HepG2 (cell line): ENCODE measurements around the gene NAA25. TPM values are rescaled to one million over a fixed set of nuclear protein-coding genes. Genes with fewer than 3 reads are reported as not detected.

ENCODE experiments used
- ATAC-seq: fragments of 200-7000 bp; cut with Tn5 transposase; 3 replicates; pipeline ENCODE4 v1.9.1; 2020; ENCODE audit warnings: mild to moderate bottlenecking, moderate library complexity
- BruUV-seq: library from RNA; stranded (reverse); fragments of 400-500 nt; replicated peaks from 2 replicates; lab custom pipeline; 2021; lab: Mats Ljungman, UMichigan
- CTCF ChIA-PET: fragments of 300-600 bp; formaldehyde crosslinking; extraction: SDS; loops from one replicate; lab custom pipeline; 2021; ENCODE audit warnings: low total read pairs, inconsistent platforms, low intra/inter-chr PET ratio; lab: Yijun Ruan, JAX
- POLR2A ChIA-PET: fragments of 350-600 bp; sonication (Branson Sonifier 250); formaldehyde crosslinking; loops from one replicate; lab custom pipeline; 2020; ENCODE audit warnings: antibody characterized with exemption, inconsistent platforms; lab: Yijun Ruan, JAX
- DNase-seq: peaks from one replicate; pipeline ENCODE4 v3.0.0-alpha.2; 2015; ENCODE audit warnings: low spot score
- FAIRE-seq: peaks from 3 replicates; lab custom pipeline; 2011; peaks lifted over from hg19 to GRCh38; lab: Jason Lieb, UNC
- H2AFZ ChIP-seq: one replicate; pipeline ENCODE4 v1.6.1; 2011; ENCODE audit warnings: low read length, inconsistent platforms
- H3K27ac ChIP-seq: fragments of 300-600 bp; 3 replicates; pipeline ENCODE4 v1.8.0; 2011; ENCODE audit warnings: mixed run types, mild to moderate bottlenecking, mixed read lengths, low read length, inconsistent platforms; ENCODE audit not compliant: insufficient read depth; ENCODE audit errors: extremely low read length
- H3K27me3 ChIP-seq, 2 experiments: fragments of 200-600 bp in 1 of 2; 2 replicates in 1 of 2; 3 replicates in 1 of 2; pipeline versions ENCODE4 v1.6.0 to v1.8.0; 2011; ENCODE audit warnings: low read length in 2 of 2, mild to moderate bottlenecking in 2 of 2, moderate library complexity in 2 of 2, inconsistent platforms in 1 of 2; ENCODE audit not compliant: insufficient read depth in 2 of 2, control insufficient read depth in 1 of 2
- H3K36me3 ChIP-seq, 2 experiments: fragments of 200-600 bp in 1 of 2; replicated peaks in 1 of 2; 2 replicates in 1 of 2; 3 replicates in 1 of 2; pipeline versions ENCODE4 v1.5.1 to v1.8.0; 2011; ENCODE audit warnings: low read length in 2 of 2, inconsistent platforms in 1 of 2; ENCODE audit not compliant: insufficient read depth in 2 of 2, control insufficient read depth in 1 of 2
- H3K4me1 ChIP-seq: 2 replicates; pipeline ENCODE4 v1.5.1; 2012; ENCODE audit warnings: low read length, inconsistent platforms; ENCODE audit not compliant: insufficient read depth
- H3K4me2 ChIP-seq: 2 replicates; pipeline ENCODE4 v1.6.0; 2011; ENCODE audit warnings: low read depth, low read length, inconsistent platforms
- H3K4me3 ChIP-seq, 3 experiments: fragments of 200-600 bp in 1 of 3; sonication (generic), shearing (Covaris generic) in 1 of 3; replicated peaks in 1 of 3; 2 replicates each; pipeline ENCODE4 v1.5.1; 2011 to 2016; ENCODE audit warnings: low read length in 3 of 3, inconsistent platforms in 2 of 3, low read depth in 2 of 3, mild to moderate bottlenecking in 2 of 3, control low read depth in 1 of 3, mixed read lengths in 1 of 3; ENCODE audit not compliant: insufficient read depth in 1 of 3
- H3K79me2 ChIP-seq: one replicate; pipeline ENCODE4 v1.6.1; 2011; ENCODE audit warnings: low read length, inconsistent platforms; ENCODE audit not compliant: insufficient read depth
- H3K9ac ChIP-seq: 2 replicates; pipeline ENCODE4 v1.6.0; 2011; ENCODE audit warnings: mild to moderate bottlenecking, low read depth, low read length, inconsistent platforms; ENCODE audit not compliant: insufficient read depth
- H3K9me3 ChIP-seq: 2 replicates; pipeline ENCODE4 v1.5.1; 2012; ENCODE audit warnings: mild to moderate bottlenecking, low read length
- H4K20me1 ChIP-seq: 2 replicates; pipeline ENCODE4 v1.6.0; 2011; ENCODE audit warnings: inconsistent platforms, mild to moderate bottlenecking, low read length, moderate library complexity; ENCODE audit not compliant: insufficient read depth
- HES4 ChIP-seq: sonication (generic); formaldehyde crosslinking; IDR thresholded peaks from 2 replicates; pipeline ENCODE4 v1.9.0; 2021; ENCODE audit warnings: mild to moderate bottlenecking, missing genetic modification reagents, borderline replicate concordance
- HNRNPK ChIP-seq: fragments of 200-400 bp; formaldehyde crosslinking; IDR thresholded peaks from 2 replicates; pipeline ENCODE4 v1.6.1; 2018; ENCODE audit warnings: low read length, low read depth, moderate library complexity, mild to moderate bottlenecking; ENCODE audit not compliant: poor library complexity, severe bottlenecking
- KAT2B ChIP-seq: fragments of 150-350 bp; IDR thresholded peaks from 2 replicates; pipeline ENCODE4 v1.6.1; 2014; ENCODE audit warnings: low read depth, low read length, borderline replicate concordance
- MAFK ChIP-seq, 2 experiments: IDR thresholded peaks in 1 of 2; conservative IDR thresholded peaks in 1 of 2; 2 replicates each; pipeline ENCODE4 v1.6.1; 2011; ENCODE audit warnings: improper control_type of control experiment in 2 of 2, low read length in 2 of 2
- NFE2L2 ChIP-seq: fragments of 150-350 bp; IDR thresholded peaks from 2 replicates; pipeline ENCODE4 v1.6.1; 2014; ENCODE audit warnings: low read length
- TBX2 ChIP-seq: sonication (generic); formaldehyde crosslinking; IDR thresholded peaks from 2 replicates; pipeline ENCODE4 v1.5.0; 2020; ENCODE audit warnings: missing genetic modification reagents, mild to moderate bottlenecking, borderline replicate concordance
- TRIM24 ChIP-seq: sonication (generic); formaldehyde crosslinking; IDR thresholded peaks from 2 replicates; pipeline ENCODE4 v1.8.0; 2022; ENCODE audit warnings: mild to moderate bottlenecking, missing genetic modification reagents
- YY1 ChIP-seq: IDR thresholded peaks from 2 replicates; pipeline ENCODE4 v1.6.1; 2011; ENCODE audit warnings: low read length, low read depth, moderate library complexity, mild to moderate bottlenecking; ENCODE audit not compliant: insufficient read depth, insufficient replicate concordance
- ZKSCAN1 ChIP-seq: fragments of 150-350 bp; IDR thresholded peaks from 2 replicates; pipeline ENCODE4 v1.6.1; 2014; ENCODE audit warnings: low read length
- ZNF207 ChIP-seq: fragments of 450-650 bp; IDR thresholded peaks from 2 replicates; pipeline ENCODE4 v1.6.1; 2016; ENCODE audit warnings: antibody characterized with exemption, borderline replicate concordance
- ZNF510 ChIP-seq: sonication (generic); formaldehyde crosslinking; IDR thresholded peaks from 2 replicates; pipeline ENCODE4 v1.4.0; 2020; ENCODE audit warnings: low read depth, mild to moderate bottlenecking, missing genetic modification reagents
- ZNF615 ChIP-seq: sonication (generic); formaldehyde crosslinking; IDR thresholded peaks from 2 replicates; pipeline ENCODE4 v1.5.0; 2020; ENCODE audit warnings: mild to moderate bottlenecking, missing genetic modification reagents, borderline replicate concordance
- ZNF788 ChIP-seq: sonication (generic); formaldehyde crosslinking; IDR thresholded peaks from 2 replicates; pipeline ENCODE4 v1.5.0; 2020; ENCODE audit warnings: mild to moderate bottlenecking, missing genetic modification reagents, borderline replicate concordance
- ZNF878 ChIP-seq: sonication (generic); formaldehyde crosslinking; IDR thresholded peaks from 2 replicates; pipeline ENCODE4 v1.8.1; 2023; ENCODE audit warnings: mild to moderate bottlenecking, missing genetic modification reagents, moderate library complexity
- WGBS: methylation state at CpG from one replicate; pipeline ENCODE4 v1.1.6; 2017; ENCODE audit warnings: low lambda C conversion rate; 5-methylcytosine and 5-hydroxymethylcytosine counted together
- in situ Hi-C: cut with HindIII; loops from 2 replicates; pipeline ENCODE4 v1.10.0; 2017; ENCODE audit warnings: low pct_unique_long_range_greater_than_20kb; ENCODE audit not compliant: extremely low pct_ligation_motif_present
- intact Hi-C: fragments of 100-400 bp; cut with micrococcal nuclease; formaldehyde crosslinking; loops from one replicate; pipeline ENCODE4 v1.10.0; 2022; ENCODE audit not compliant: unreplicated experiment
- polyA plus RNA-seq, 8 experiments: library from polyadenylated mRNA; depleted of rRNA in 3 of 8; stranded (reverse) in 7 of 8; unstranded in 1 of 8; fragments of >200 nt; fragmentation: Illumina TruSeq in 4 of 8; extraction: Trizol in 4 of 8; gene quantifications; 2 replicates each; pipeline versions ENCODE4 v1.2.1 to v1.2.3, GENCODE V29; 2011 to 2016; ENCODE audit warnings: low read depth in 4 of 8, missing spikeins in 1 of 8, mixed read lengths in 1 of 8; ENCODE audit not compliant: insufficient read depth in 1 of 8
- total RNA-seq, 5 experiments: library from RNA; depleted of rRNA; stranded (reverse); fragments of >200 nt; fragmentation: Illumina TruSeq; extraction: Trizol; gene quantifications; 2 replicates each; pipeline ENCODE4 v1.2.3, GENCODE V29; 2016; ENCODE audit warnings: low read depth in 1 of 5
- TF ChIP-seq, protein P1 (sequence below): sonication (generic); formaldehyde crosslinking; IDR thresholded peaks from 2 replicates; pipeline ENCODE4 v1.8.1; 2023; ENCODE audit warnings: mild to moderate bottlenecking, moderate library complexity, missing genetic modification reagents
- TF ChIP-seq, protein P2 (sequence below): sonication (generic); formaldehyde crosslinking; IDR thresholded peaks from 2 replicates; pipeline ENCODE4 v1.4.0; 2020; ENCODE audit warnings: missing genetic modification reagents

Gene NAA25
- total and polyA plus RNA-seq, 2 of the 13 experiments (the other 11 are each of a cell fraction or from before 2014, with no cell fraction given), result 11.4 to 32.0 TPM

DNA sequence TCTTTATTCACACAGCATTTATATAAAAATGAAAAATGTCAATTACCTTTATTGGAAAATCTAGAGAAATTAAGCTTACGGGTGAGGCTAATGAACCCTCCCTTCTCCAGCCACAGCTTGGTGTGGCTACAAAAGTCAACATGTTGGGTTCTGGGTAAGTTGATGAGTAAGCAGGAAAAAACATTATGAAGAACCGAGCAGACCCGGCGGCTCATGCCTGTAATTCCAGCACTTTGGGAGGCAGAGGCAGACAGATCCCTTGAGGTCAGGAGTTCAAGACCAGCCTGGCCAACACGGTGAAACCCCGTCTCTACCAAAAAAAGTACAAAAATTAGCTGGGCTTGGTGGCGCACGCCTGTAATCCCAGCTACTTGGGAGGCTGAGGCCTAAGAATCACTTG lies 10.9 kb downstream of the NAA25 start:
- no peak for TF ChIP-seq YY1
- TF ChIP-seq TRIM24 (CRISPR knock-in tag), result no peak
- TF ChIP-seq MAFK (conservative IDR thresholded peaks at IDR 0.05 in 1 of 2, IDR thresholded peaks at IDR 0.05 in 1 of 2; ENCODE audit: low read length in 2 of 2), result peak in 1 of 2 experiments; percentile 36; a peak in 1 of 4 replicates
- no peak for TF ChIP-seq ZKSCAN1
- TF ChIP-seq HES4 (CRISPR knock-in tag), result no peak
- TF ChIP-seq ZNF878 (CRISPR knock-in tag), result no peak
- TF ChIP-seq ZNF615 (CRISPR knock-in tag), result no peak
- peaks cover 75% of the 10 kb centered on the region for H3K79me2 ChIP-seq
- CTCF ChIA-PET, result no interaction called here
- POLR2A ChIA-PET, result interaction anchor here (1.7 to 2.1 kb wide), 2 partner anchors 11 to 19 kb away, joined by 4 to 6 read pairs; no protein-coding TSS in a partner anchor
- no peak overlapping the region for H3K4me3 ChIP-seq
- no peaks in the 10 kb centered on the region for H3K27me3 ChIP-seq
- no peak overlapping the region for H3K4me2 ChIP-seq
- no TSS peak for BruUV-seq
- no peak overlapping the region for H2AFZ ChIP-seq
- FAIRE-seq, result no peak
- WGBS, result 98% methylated on average over 8 of the region's 8 CpGs
- peaks cover 4 to 59% of the 10 kb centered on the region in 2 experiments for H3K36me3 ChIP-seq
- no peaks in the 10 kb centered on the region for H3K4me1 ChIP-seq
- in situ Hi-C loops, result no loop called here
- no peak for DNase-seq
- no peak overlapping the region for H3K27ac ChIP-seq
- no peaks in the 10 kb centered on the region for H3K9me3 ChIP-seq
- H4K20me1 ChIP-seq, result 0 out of 2 replicates have a peak, but pooled peaks cover 13% of the 10 kb centered on the region
- ATAC-seq, result no peak
- H3K9ac ChIP-seq, result no peak overlapping the region
- intact Hi-C loops, result no loop called here

DNA sequence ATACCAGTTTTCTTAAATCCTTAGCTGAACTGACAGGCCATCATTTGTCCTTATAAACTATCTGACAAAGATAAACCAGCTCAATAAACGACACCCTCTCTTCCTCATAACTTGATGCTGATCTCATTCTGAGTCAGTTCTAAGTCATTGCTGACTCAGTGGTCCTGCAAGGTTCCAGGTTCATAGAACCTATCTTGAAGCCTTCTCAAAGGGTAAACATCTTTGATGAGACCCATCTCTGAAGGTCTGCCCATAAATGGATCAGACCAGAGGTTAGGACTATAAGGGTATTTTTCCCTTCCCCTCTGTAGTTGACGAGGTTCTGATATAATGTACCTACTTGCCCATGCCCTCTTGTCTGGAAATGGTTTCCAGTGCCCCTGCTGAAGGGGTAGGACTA lies 11.9 kb downstream of the NAA25 start:
- CTCF ChIA-PET, result no interaction called here
- TF ChIP-seq ZNF207, result no peak
- no peak for TF ChIP-seq HNRNPK
- TF ChIP-seq NFE2L2, result no peak
- TF ChIP-seq, protein P1, sequence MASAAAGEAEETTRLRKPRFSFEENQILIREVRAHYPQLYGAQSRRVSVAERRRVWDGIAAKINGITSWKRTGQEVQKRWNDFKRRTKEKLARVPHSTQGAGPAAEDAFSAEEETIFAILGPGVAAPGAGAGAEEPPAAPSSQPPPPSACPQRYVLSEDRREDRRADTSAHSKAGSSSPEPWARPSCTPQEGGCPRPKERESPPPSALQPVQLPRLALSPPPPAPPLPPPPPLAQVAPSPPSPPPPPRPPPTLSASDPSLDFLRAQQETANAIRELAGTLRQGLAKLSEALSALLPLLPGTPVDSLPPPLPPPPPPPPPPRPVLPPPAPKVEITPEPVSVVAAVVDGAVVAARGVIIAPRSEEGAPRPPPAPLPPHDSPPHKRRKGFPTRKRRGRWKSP (CRISPR knock-in tag), result no peak
- TF ChIP-seq ZNF788, result no peak
- TF ChIP-seq TBX2 (CRISPR knock-in tag), result no peak
- TF ChIP-seq, protein P2, sequence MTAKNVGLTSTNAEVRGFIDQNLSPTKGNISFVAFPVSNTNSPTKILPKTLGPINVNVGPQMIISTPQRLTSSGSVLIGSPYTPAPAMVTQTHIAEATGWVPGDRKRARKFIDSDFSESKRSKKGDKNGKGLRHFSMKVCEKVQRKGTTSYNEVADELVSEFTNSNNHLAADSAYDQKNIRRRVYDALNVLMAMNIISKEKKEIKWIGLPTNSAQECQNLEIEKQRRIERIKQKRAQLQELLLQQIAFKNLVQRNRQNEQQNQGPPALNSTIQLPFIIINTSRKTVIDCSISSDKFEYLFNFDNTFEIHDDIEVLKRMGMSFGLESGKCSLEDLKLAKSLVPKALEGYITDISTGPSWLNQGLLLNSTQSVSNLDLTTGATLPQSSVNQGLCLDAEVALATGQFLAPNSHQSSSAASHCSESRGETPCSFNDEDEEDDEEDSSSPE (CRISPR knock-in tag), result no peak
- TF ChIP-seq ZNF510, result no peak
- TF ChIP-seq KAT2B, result no peak

More for the DNA sequence above, 11.9 kb downstream of the NAA25 start:
- Histone ChIP-seq H3K9ac (no peak overlapping the region), H3K79me2 (peaks cover 68% of the 10 kb centered on the region), H2AFZ (no peak overlapping the region), H3K27me3 (no peaks in the 10 kb centered on the region), H4K20me1 (0 out of 2 replicates have a peak, but pooled peaks cover 13% of the 10 kb centered on the region), H3K4me2 (no peak overlapping the region), H3K9me3 (no peaks in the 10 kb centered on the region), H3K4me3 (no peak overlapping the region), H3K27ac (no peak overlapping the region), H3K4me1 (no peaks in the 10 kb centered on the region), H3K36me3 (peaks cover 4 to 63% of the 10 kb centered on the region in 2 experiments)
- 85% methylated on average over 2 of the region's 2 CpGs for WGBS
- ATAC-seq, result no peak
- no peak for DNase-seq
- FAIRE-seq, result no peak
- intact Hi-C loops, result no loop called here
- POLR2A ChIA-PET, result interaction anchor here (2.1 kb wide), 1 partner anchor 20 kb away, joined by 6 read pairs; no protein-coding TSS in a partner anchor
- no TSS peak for BruUV-seq
- in situ Hi-C loops, result no loop called here
